ENCODE data around the gene CTSD.

- no peak for TF ChIP-seq POLR2A (IDR thresholded peaks at IDR 0.05; ENCODE audit: low read length)
- no peak for TF ChIP-seq GATA1 (IDR thresholded peaks at IDR 0.05; ENCODE audit: low read depth, low read length)
Measured at GRCh38 chr11:1755344-1755691, 8.4 kb downstream of the CTSD start.
